Measurements from ENCODE around the gene CYP4F11.
"Not testable (repeated sequence)": the region's sequence is repeated elsewhere in the genome, so short reads cannot be mapped to it uniquely, and the experiment has no call there.

Gene CYP4F11

DNA sequence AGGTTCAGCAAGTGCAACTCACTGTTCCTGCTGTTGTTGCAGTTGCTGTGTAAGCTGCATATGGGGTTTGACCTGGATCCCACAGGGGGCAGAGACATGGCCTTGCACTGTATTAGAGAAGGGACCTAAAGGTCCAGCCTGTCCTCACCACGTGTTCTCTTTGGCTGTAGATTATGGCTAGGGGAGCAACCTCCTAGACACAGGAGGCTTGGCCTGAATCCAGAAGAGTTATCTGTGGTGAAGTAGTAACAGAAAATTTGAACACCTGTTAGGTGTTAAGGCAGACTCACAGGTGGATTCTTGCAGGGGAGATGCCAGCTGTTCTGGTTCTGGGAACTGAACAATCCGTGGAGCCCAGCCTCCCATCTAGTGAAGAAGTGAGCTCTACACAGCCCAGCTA is 3.4 kb upstream of the CYP4F11 start:
- DNase-seq (ENCODE audit: extremely low read depth, low read depth): no peak
- no peak overlapping the region for H3K4me3 ChIP-seq (replicated peaks; ENCODE audit: low read depth, low read length)
- TF ChIP-seq CTCF (IDR thresholded peaks at IDR 0.05; ENCODE audit: low read depth, low read length, missing control alignments): no peak

DNA sequence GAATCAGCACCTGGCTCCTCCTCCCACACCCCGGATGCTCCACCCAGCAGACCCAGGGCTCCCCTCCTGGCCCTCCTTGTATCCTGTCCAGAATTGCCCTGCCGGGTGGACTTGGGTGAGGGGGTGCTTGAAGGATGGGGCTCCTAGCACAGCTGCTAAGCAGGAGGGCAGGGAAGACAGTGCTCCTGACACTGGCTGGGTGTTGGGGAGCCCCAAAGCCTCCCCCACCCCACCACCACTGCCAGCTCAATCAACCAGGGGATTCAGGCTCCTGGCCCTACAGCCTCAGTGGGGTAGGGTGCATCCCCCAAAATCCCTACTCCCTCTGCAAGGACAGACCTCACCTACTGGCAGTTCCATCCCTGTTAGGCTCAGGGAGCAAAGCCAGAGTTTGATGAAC is 2.6 kb upstream of the CYP4F11 start:
- H3K4me3 ChIP-seq (replicated peaks; ENCODE audit: low read depth, low read length): no peak overlapping the region
- DNase-seq (ENCODE audit: extremely low read depth, low read depth): no peak
- TF ChIP-seq CTCF (IDR thresholded peaks at IDR 0.05; ENCODE audit: low read depth, low read length, missing control alignments): no peak

- TF ChIP-seq CTCF (IDR thresholded peaks at IDR 0.05; ENCODE audit: low read depth, low read length, missing control alignments): no peak
- no peak for DNase-seq (ENCODE audit: extremely low read depth, low read depth)
- H3K4me3 ChIP-seq (replicated peaks; ENCODE audit: low read depth, low read length): no peak overlapping the region
Measured at GRCh38 chr19:15936173-15936572, 1.8 kb upstream of the CYP4F11 start.

- TF ChIP-seq CTCF (IDR thresholded peaks at IDR 0.05; ENCODE audit: low read depth, low read length, missing control alignments): no peak
- no peak overlapping the region for H3K4me3 ChIP-seq (replicated peaks; ENCODE audit: low read depth, low read length)
- no peak for DNase-seq (ENCODE audit: extremely low read depth, low read depth)
Measured at GRCh38 chr19:15935167-15935702, 906 bp upstream of the CYP4F11 start.

DNA sequence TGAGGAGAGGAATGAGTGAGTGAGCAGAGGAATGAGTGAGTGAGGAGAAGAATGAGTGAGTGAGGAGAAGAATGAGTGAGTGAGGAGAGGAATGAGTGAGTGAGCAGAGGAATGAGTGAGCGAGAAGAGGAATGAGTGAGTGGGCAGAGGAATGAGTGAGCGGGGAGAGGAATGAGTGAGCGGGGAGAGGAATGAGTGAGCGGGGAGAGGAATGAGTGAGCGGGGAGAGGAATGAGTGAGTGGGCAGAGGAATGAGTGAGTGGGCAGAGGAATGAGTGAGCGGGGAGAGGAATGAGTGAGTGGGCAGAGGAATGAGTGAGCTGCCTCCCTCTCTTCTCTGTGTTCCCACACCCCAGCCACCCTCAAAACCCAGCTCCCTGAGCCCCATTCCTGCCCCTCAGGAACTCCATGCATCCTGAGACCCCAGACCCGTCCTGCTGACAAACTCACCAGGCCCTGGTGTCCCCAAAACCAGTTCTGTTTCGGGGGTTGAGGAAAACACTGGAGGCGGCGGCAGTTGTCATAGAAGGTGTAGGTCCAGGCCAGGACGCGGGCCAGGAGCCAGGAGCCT is 483 bp downstream of the CYP4F11 start:
- H3K4me3 ChIP-seq (replicated peaks; ENCODE audit: low read depth, low read length); DNase-seq (ENCODE audit: extremely low read depth, low read depth): not testable (repeated sequence)

DNA sequence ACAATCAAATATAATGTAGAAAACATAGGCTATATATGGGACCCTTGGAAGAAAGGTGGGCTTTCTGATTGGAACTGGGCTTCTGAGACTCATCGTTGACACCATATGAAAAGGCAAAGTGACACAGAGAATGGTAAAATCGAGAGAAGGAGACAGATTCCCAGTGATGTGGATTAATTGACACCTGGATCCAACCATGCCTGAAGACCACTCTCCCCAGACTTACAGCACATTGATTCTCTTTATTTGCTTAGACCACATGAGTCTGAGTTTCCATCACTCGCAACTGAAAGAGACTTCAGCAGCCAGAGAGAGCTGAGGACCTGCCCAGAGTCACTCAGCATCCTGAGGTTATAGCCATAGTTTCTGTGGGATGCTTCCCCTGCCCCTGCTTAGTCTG is 6.0 kb downstream of the CYP4F11 start:
- no peak for DNase-seq (ENCODE audit: extremely low read depth, low read depth)
- no peak for TF ChIP-seq CTCF (IDR thresholded peaks at IDR 0.05; ENCODE audit: low read depth, low read length, missing control alignments)

DNA sequence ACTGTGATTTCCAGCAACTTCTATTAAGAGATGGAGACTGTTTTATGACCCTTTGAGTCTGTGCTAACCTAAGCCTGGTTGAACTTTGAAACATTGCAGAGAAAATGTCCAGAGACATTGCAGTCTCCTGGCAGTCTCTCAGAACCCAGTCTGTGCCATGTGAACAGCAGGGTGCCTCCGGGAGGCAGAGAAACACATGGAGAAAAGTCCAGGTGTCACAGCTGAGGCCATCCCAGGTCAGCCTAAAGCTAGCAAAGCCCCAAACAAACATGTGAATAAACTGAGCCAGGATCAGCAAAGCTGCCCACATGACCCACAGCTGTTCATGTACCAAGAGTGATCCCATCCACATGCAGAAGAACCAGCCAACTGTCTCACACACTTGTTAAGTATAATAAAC is 7.8 kb downstream of the CYP4F11 start:
- TF ChIP-seq CTCF (IDR thresholded peaks at IDR 0.05; ENCODE audit: low read depth, low read length, missing control alignments): no peak

More for the DNA sequence above, 6.0 kb downstream of the CYP4F11 start:
- H3K4me3 ChIP-seq (replicated peaks; ENCODE audit: low read depth, low read length): no peak overlapping the region

More for the DNA sequence above, 7.8 kb downstream of the CYP4F11 start:
- no peak for DNase-seq (ENCODE audit: extremely low read depth, low read depth)
- H3K4me3 ChIP-seq (replicated peaks; ENCODE audit: low read depth, low read length): no peak overlapping the region

Measured in HFF-Myc (cell line).